Ascending aorta (tissue), 2 donors: ENCODE measurements around the gene TDRD9. TPM values are rescaled to one million over a fixed set of nuclear protein-coding genes. Genes with fewer than 3 reads are reported as not detected.

Experiments
- DNase-seq, 2 donors: peaks; one replicate each; pipeline ENCODE4 v3.0.0-alpha.2; 2019; ENCODE audit warnings: low spot score in 2 of 2
- H3K27ac ChIP-seq, 2 donors: fragments of 200-600 bp; sonication (generic); one replicate each; pipeline ENCODE4 v1.5.1; 2016 to 2017; ENCODE audit warnings: mild to moderate bottlenecking in 1 of 2
- H3K27me3 ChIP-seq: fragments of 200-600 bp; sonication (generic); one replicate; pipeline ENCODE4 v1.5.1; 2017
- H3K36me3 ChIP-seq, 2 donors: fragments of 200-600 bp; sonication (generic); one replicate each; pipeline ENCODE4 v1.5.1; 2016
- H3K4me1 ChIP-seq, 2 donors: fragments of 200-600 bp; sonication (generic); one replicate each; pipeline ENCODE4 v1.5.1; 2016 to 2017; ENCODE audit warnings: mild to moderate bottlenecking in 1 of 2
- H3K4me3 ChIP-seq, 2 donors: fragments of 200-600 bp; sonication (generic); one replicate each; pipeline ENCODE4 v1.5.1; 2016 to 2017; ENCODE audit warnings: mild to moderate bottlenecking in 1 of 2
- H3K9me3 ChIP-seq, 2 donors: fragments of 200-600 bp; sonication (generic); one replicate each; pipeline ENCODE4 v1.5.1; 2016
- CTCF ChIP-seq, 3 experiments: fragments of 200-600 bp in 2 of 3; fragments of 450-650 bp in 1 of 3; sonication (generic) in 2 of 3; IDR thresholded peaks; one replicate each; pipeline ENCODE4 v1.5.1; 2016 to 2019; ENCODE audit warnings: antibody characterized with exemption in 3 of 3, mild to moderate bottlenecking in 1 of 3, moderate library complexity in 1 of 3
- intact Hi-C: fragments of 100-400 bp; cut with DNase I; formaldehyde crosslinking; loops from one replicate; pipeline ENCODE4 v1.15.1; 2023
- total RNA-seq: library from RNA; depleted of rRNA; stranded (reverse); fragments of >200 nt; gene quantifications from one replicate; pipeline ENCODE4 v1.1.0, GENCODE V29; 2016

The TDRD9 gene
- 1.4 TPM for total RNA-seq

- no peak within 1 kb of the TSS for H3K27ac ChIP-seq
- intact Hi-C loops: no loop called here
- no peaks in the 10 kb centered on the region for H3K36me3 ChIP-seq
- no peak for TF ChIP-seq CTCF (IDR thresholded peaks at IDR 0.05)
- no peaks in the 10 kb centered on the region for H3K4me1 ChIP-seq
- no peak within 1 kb of the TSS for H3K4me3 ChIP-seq
- no peaks in the 10 kb centered on the region for H3K27me3 ChIP-seq
- H3K9me3 ChIP-seq: no peaks in the 10 kb centered on the region
- DNase-seq: no peak
Observed at GRCh38 chr14:103928011-103928890, at the start of gene TDRD9. Gene TDRD9, plus strand, starts transcription at chr14:103928456. Its CDS starts 54 bp downstream, at chr14:103928510.

- TF ChIP-seq CTCF (IDR thresholded peaks at IDR 0.05): no peak
- H3K4me1 ChIP-seq: peaks cover 8 to 22% of the 10 kb centered on the region in 2 donors
- no peaks in the 10 kb centered on the region for H3K27me3 ChIP-seq
- H3K36me3 ChIP-seq: no peaks in the 10 kb centered on the region
- H3K4me3 ChIP-seq: no peak overlapping the region
- intact Hi-C loops: no loop called here
- peak overlapping the region in 1 of 2 donors; percentile 66 for H3K27ac ChIP-seq
- no peaks in the 10 kb centered on the region for H3K9me3 ChIP-seq
- no peak for DNase-seq
Observed at GRCh38 chr14:103879118-103879569, 49.1 kb upstream of the TDRD9 start.

- no peak for TF ChIP-seq CTCF (IDR thresholded peaks at IDR 0.05)
- peak overlapping the region; percentile 24 to 49 for H3K4me3 ChIP-seq
- no peaks in the 10 kb centered on the region for H3K9me3 ChIP-seq
- H3K36me3 ChIP-seq: no peaks in the 10 kb centered on the region
- no peaks in the 10 kb centered on the region for H3K27me3 ChIP-seq
- peaks cover 8 to 22% of the 10 kb centered on the region in 2 donors for H3K4me1 ChIP-seq
- DNase-seq: no peak
- intact Hi-C loops: loop anchor here (2.0 to 10.0 kb wide), 2 partner anchors 33 to 1285 kb away; partner anchors contain the start of genes JAG2 and PPP1R13B
- peak overlapping the region; percentile 54 to 66 for H3K27ac ChIP-seq
Observed at GRCh38 chr14:103879570-103880347, 48.5 kb upstream of the TDRD9 start.

GRCh38 chr14:103880348-103881267 lies 47.6 kb upstream of the TDRD9 start:
- H3K4me1 ChIP-seq: peaks cover 8 to 22% of the 10 kb centered on the region in 2 donors
- intact Hi-C loops: loop anchor here (2.0 to 10.0 kb wide), 2 partner anchors 34 to 1284 kb away; partner anchors contain the start of genes JAG2 and PPP1R13B
- no peaks in the 10 kb centered on the region for H3K9me3 ChIP-seq
- DNase-seq: peak; percentile 18 to 91
- no peak for TF ChIP-seq CTCF (IDR thresholded peaks at IDR 0.05)
- no peaks in the 10 kb centered on the region for H3K36me3 ChIP-seq
- H3K27ac ChIP-seq: peak overlapping the region; percentile 54 to 66
- H3K4me3 ChIP-seq: peak overlapping the region; percentile 24 to 49
- H3K27me3 ChIP-seq: no peaks in the 10 kb centered on the region
